B cell (primary cell): Measurements from ENCODE around the gene PPP3CA. TPM values are rescaled to one million over a fixed set of nuclear protein-coding genes. Genes with fewer than 3 reads are reported as not detected.
A peak's percentile ranks its signal among the peaks of the same experiment; 100 is the strongest.

ENCODE experiments used
- ATAC-seq: fragments of 200-7000 bp; cut with Tn5 transposase; one replicate; pipeline ENCODE4 v1.10.0; 2021; ENCODE audit warnings: low read depth, mild to moderate bottlenecking, moderate number of reproducible peaks, moderate library complexity
- CTCF ChIA-PET: fragments of 350-600 bp; sonication (Branson Sonifier 250); formaldehyde crosslinking; loops from one replicate; lab custom pipeline; 2021; ENCODE audit warnings: antibody characterized with exemption, inconsistent platforms; lab: Charles Lee
- POLR2A ChIA-PET: fragments of 350-600 bp; sonication (Branson Sonifier 250); formaldehyde crosslinking; loops from one replicate; lab custom pipeline; 2021; ENCODE audit warnings: antibody characterized with exemption; lab: Charles Lee
- DNase-seq: peaks from one replicate; pipeline ENCODE4 v3.0.0; 2013
- H2AFZ ChIP-seq: 2 replicates; pipeline ENCODE4 v1.6.1; 2012; ENCODE audit warnings: mild to moderate bottlenecking, low read depth, low read length; ENCODE audit not compliant: insufficient read depth, poor library complexity, severe bottlenecking
- H3K27ac ChIP-seq, 2 donors: 1 replicate in 1 of 2; 2 replicates in 1 of 2; pipeline ENCODE4 v1.5.1; 2012 to 2013; ENCODE audit warnings: low read length in 2 of 2, mild to moderate bottlenecking in 2 of 2, moderate library complexity in 1 of 2
- H3K27me3 ChIP-seq, 4 experiments: fragments of 200-600 bp in 1 of 4; sonication (generic) in 1 of 4; replicated peaks in 1 of 4; 1 replicate in 2 of 4; 2 replicates in 2 of 4; pipeline versions ENCODE4 v1.6.1 to v1.7.0; 2013 to 2016; ENCODE audit warnings: low read length in 3 of 4, mild to moderate bottlenecking in 2 of 4, mixed read lengths in 1 of 4, moderate library complexity in 1 of 4; ENCODE audit not compliant: insufficient read depth in 4 of 4, control insufficient read depth in 3 of 4; ENCODE audit errors: control extremely low read depth in 1 of 4
- H3K36me3 ChIP-seq, 2 experiments: replicated peaks in 1 of 2; 1 replicate in 1 of 2; 2 replicates in 1 of 2; pipeline versions ENCODE4 v1.6.1 to v1.7.1; 2013; ENCODE audit warnings: low read length in 1 of 2; ENCODE audit not compliant: insufficient read depth in 2 of 2, control insufficient read depth in 1 of 2; ENCODE audit errors: control extremely low read depth in 1 of 2, extremely low read depth in 1 of 2
- H3K4me1 ChIP-seq, 2 donors: fragments of 200-600 bp in 1 of 2; sonication (generic) in 1 of 2; 1 replicate in 1 of 2; 2 replicates in 1 of 2; pipeline versions ENCODE4 v1.5.1 to v1.6.1; 2013 to 2017; ENCODE audit warnings: low read length in 2 of 2; ENCODE audit not compliant: control insufficient read depth in 2 of 2, insufficient read depth in 2 of 2
- H3K4me2 ChIP-seq: replicated peaks from 2 replicates; pipeline ENCODE3; 2012; ENCODE audit warnings: mild to moderate bottlenecking, low read depth, low read length; ENCODE audit not compliant: poor library complexity, severe bottlenecking
- H3K4me3 ChIP-seq, 5 experiments: fragments of 200-600 bp in 1 of 5; sonication (generic) in 1 of 5; 1 replicate in 3 of 5; 2 replicates in 2 of 5; pipeline versions ENCODE4 v1.5.1 to v1.7.0; 2011 to 2016; ENCODE audit warnings: low read length in 4 of 5, mild to moderate bottlenecking in 4 of 5, low read depth in 2 of 5, control low read depth in 1 of 5, moderate library complexity in 1 of 5; ENCODE audit not compliant: insufficient read depth in 1 of 5; ENCODE audit errors: control extremely low read depth in 1 of 5, extremely low read depth in 1 of 5
- H3K79me2 ChIP-seq: fragments of 200-600 bp; sonication (generic); one replicate; pipeline ENCODE4 v1.6.0; 2016; ENCODE audit warnings: low read length; ENCODE audit not compliant: control insufficient read depth, insufficient read depth
- H3K9ac ChIP-seq: fragments of 200-600 bp; sonication (generic); 2 replicates; pipeline ENCODE4 v1.6.1; 2017; ENCODE audit warnings: mild to moderate bottlenecking, low read length, moderate library complexity
- H3K9me3 ChIP-seq, 3 donors: one replicate each; pipeline versions ENCODE4 v1.6.1 to v1.7.1; 2013; ENCODE audit warnings: low read length in 2 of 3; ENCODE audit not compliant: control insufficient read depth in 2 of 3, insufficient read depth in 1 of 3; ENCODE audit errors: control extremely low read depth in 1 of 3
- H4K20me1 ChIP-seq: 2 replicates; pipeline ENCODE4 v1.6.0; 2012; ENCODE audit warnings: mild to moderate bottlenecking, low read length; ENCODE audit not compliant: insufficient read depth, control insufficient read depth, poor library complexity, severe bottlenecking
- H3K27ac Mint-ChIP-seq: one replicate; pipeline ENCODE4 v1.8.0; 2021; ENCODE audit warnings: mixed read lengths
- H3K27me3 Mint-ChIP-seq: one replicate; pipeline ENCODE4 v1.8.0; 2021; ENCODE audit warnings: mixed read lengths
- H3K4me1 Mint-ChIP-seq: one replicate; pipeline ENCODE4 v1.8.0; 2021; ENCODE audit warnings: mixed read lengths
- H3K4me3 Mint-ChIP-seq: one replicate; pipeline ENCODE4 v1.8.0; 2021; ENCODE audit warnings: mixed read lengths
- H3K9me3 Mint-ChIP-seq: one replicate; pipeline ENCODE4 v1.8.0; 2022; ENCODE audit warnings: mixed read lengths; ENCODE audit not compliant: insufficient read depth
- EZH2 ChIP-seq: IDR thresholded peaks from 2 replicates; pipeline ENCODE4 v1.6.1; 2012; ENCODE audit warnings: borderline replicate concordance, low read depth, mild to moderate bottlenecking, moderate library complexity, low read length; ENCODE audit not compliant: insufficient read depth, poor library complexity, severe bottlenecking
- WGBS: methylation state at CpG from one replicate; pipeline ENCODE4 v1.1.5; 2013; ENCODE audit warnings: missing lambda C conversion rate; ENCODE audit not compliant: insufficient coverage; 5-methylcytosine and 5-hydroxymethylcytosine counted together
- intact Hi-C: fragments of 100-400 bp; cut with micrococcal nuclease; formaldehyde crosslinking; loops from one replicate; pipeline ENCODE4 v1.10.0; 2022
- polyA plus RNA-seq: library from polyadenylated mRNA; depleted of rRNA; stranded (reverse); fragments of >200 nt; gene quantifications from 2 replicates; pipeline ENCODE4 v1.2.3, GENCODE V29; 2012
- total RNA-seq, 2 donors: library from RNA; stranded (reverse); fragments of 120-200 nt in 1 of 2; gene quantifications; 1 replicate in 1 of 2; 2 replicates in 1 of 2; pipeline versions ENCODE4 v1.2.3 to v1.2.4, GENCODE V29; 2013 to 2022
- TF ChIP-seq, protein P1 (sequence below): fragments of 200-600 bp; IDR thresholded peaks from one replicate; pipeline ENCODE4 v1.8.0; 2022; ENCODE audit warnings: antibody characterized with exemption, mild to moderate bottlenecking

Gene PPP3CA
- total and polyA plus RNA-seq, 2 donors (not counting 1 experiment from before 2014, with no cell fraction given): 14.3 to 85.1 TPM

- peaks cover 17 to 26% of the 10 kb centered on the region in 2 donors for H3K4me1 ChIP-seq
- Mint-ChIP-seq H3K4me1 (peaks cover 67% of the 10 kb centered on the region), H3K27me3 (no peaks in the 10 kb centered on the region), H3K4me3 (no peak overlapping the region), H3K27ac (no peak overlapping the region), H3K9me3 (no peaks in the 10 kb centered on the region)
- TF ChIP-seq EZH2: no peak
- TF ChIP-seq, protein P1, sequence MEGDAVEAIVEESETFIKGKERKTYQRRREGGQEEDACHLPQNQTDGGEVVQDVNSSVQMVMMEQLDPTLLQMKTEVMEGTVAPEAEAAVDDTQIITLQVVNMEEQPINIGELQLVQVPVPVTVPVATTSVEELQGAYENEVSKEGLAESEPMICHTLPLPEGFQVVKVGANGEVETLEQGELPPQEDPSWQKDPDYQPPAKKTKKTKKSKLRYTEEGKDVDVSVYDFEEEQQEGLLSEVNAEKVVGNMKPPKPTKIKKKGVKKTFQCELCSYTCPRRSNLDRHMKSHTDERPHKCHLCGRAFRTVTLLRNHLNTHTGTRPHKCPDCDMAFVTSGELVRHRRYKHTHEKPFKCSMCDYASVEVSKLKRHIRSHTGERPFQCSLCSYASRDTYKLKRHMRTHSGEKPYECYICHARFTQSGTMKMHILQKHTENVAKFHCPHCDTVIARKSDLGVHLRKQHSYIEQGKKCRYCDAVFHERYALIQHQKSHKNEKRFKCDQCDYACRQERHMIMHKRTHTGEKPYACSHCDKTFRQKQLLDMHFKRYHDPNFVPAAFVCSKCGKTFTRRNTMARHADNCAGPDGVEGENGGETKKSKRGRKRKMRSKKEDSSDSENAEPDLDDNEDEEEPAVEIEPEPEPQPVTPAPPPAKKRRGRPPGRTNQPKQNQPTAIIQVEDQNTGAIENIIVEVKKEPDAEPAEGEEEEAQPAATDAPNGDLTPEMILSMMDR: no peak
- H4K20me1 ChIP-seq: peaks cover 44% of the 10 kb centered on the region
- no peak for DNase-seq
- H3K9me3 ChIP-seq: no peaks in the 10 kb centered on the region
- ChIA-PET POLR2A (no interaction called here), CTCF (no interaction called here)
- intact Hi-C loops: no loop called here
- H3K79me2 ChIP-seq: peaks cover 95% of the 10 kb centered on the region
- no peak overlapping the region for H2AFZ ChIP-seq
- no peak overlapping the region for H3K9ac ChIP-seq
- H3K4me3 ChIP-seq: no peak overlapping the region
- no peak overlapping the region for H3K27ac ChIP-seq
- no peak overlapping the region for H3K4me2 ChIP-seq
- H3K36me3 ChIP-seq: no peaks in the 10 kb centered on the region
- no CpG with 5 or more reads among the region's 2 CpGs for WGBS
- no peaks in the 10 kb centered on the region for H3K27me3 ChIP-seq
- ATAC-seq: no peak
These were observed 39.4 kb downstream of the PPP3CA start for GRCh38 chr4:101307899-101308298.

DNA sequence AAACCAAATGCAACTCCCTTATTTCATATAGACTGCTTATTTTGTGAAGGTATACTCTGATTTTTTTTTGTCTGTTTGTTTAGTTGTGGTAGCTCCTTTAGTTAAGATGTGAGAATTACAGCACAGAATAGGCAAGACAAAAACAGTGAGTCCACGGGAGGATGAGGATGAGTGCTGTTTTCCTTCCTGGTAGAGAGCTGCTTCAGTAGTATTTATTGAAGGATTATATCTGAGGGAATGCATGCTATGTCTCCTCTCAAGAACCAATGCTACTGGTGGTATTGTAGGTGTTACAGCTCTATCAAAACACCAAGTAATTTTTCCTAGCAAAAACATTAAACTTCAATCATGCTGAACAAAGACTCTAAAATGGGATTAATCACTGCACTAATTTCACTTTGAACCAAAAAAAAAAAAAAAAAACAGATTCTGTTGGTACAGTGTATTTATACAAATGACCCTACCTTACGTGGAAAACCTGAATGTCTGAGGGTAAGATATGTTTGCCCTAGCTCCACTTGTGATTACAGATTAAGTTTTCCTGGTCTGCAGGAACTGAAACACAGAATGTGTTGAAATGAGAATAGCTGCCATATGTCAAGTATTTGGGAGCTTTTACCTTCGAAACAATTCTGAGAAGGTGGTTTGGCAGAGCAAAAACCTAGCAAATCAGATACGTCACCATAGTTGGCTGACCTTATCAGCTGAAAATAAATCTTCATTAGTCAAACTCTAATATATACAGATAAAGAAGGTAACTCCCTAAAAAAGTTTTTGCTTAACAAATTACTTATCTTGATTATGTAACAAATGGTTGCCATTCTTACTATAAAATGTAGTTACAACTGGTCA is 40.3 kb downstream of the PPP3CA start:
- Histone ChIP-seq H3K4me1 (peaks cover 17 to 26% of the 10 kb centered on the region in 2 donors), H4K20me1 (peaks cover 53% of the 10 kb centered on the region)

More for the DNA sequence above, 40.3 kb downstream of the PPP3CA start:
- ChIA-PET POLR2A (interaction anchor here (0.7 kb wide), 1 partner anchor 122 kb away, joined by 6 read pairs; no protein-coding TSS in a partner anchor), CTCF (interaction anchor here (0.7 to 1.7 kb wide), 5 partner anchors 13 to 1215 kb away, joined by 3 to 6 read pairs (median 4); no protein-coding TSS in a partner anchor)
- H3K9ac ChIP-seq: peak overlapping the region; percentile 4
- H3K79me2 ChIP-seq: peaks cover 98% of the 10 kb centered on the region
- no peaks in the 10 kb centered on the region for H3K9me3 ChIP-seq
- peaks cover 67% of the 10 kb centered on the region for H3K4me1 Mint-ChIP-seq
- no peaks in the 10 kb centered on the region for H3K36me3 ChIP-seq
- H3K9me3 Mint-ChIP-seq: no peaks in the 10 kb centered on the region
- intact Hi-C loops: no loop called here
- peak overlapping the region; percentile 43 for H3K4me2 ChIP-seq
- H3K27me3 ChIP-seq: no peaks in the 10 kb centered on the region
- H3K4me3 ChIP-seq: no peak overlapping the region
- H3K4me3 Mint-ChIP-seq: peak overlapping the region; percentile 60
- WGBS: 20% methylated on average over 1 of the region's 4 CpGs
- H3K27ac Mint-ChIP-seq: no peak overlapping the region
- no peak for ATAC-seq
- H3K27me3 Mint-ChIP-seq: no peaks in the 10 kb centered on the region
- DNase-seq: no peak
- no peak overlapping the region for H2AFZ ChIP-seq
- TF ChIP-seq, protein P1: no peak
- TF ChIP-seq EZH2: no peak
- H3K27ac ChIP-seq: no peak overlapping the region
